ENCODE results near the gene PIK3IP1.
A peak's percentile ranks its signal among the peaks of the same experiment; 100 is the strongest.

PIK3IP1 gene

GRCh38 chr22:31334329-31334728 is 42.0 kb upstream of the PIK3IP1 start:
- no peak overlapping the region for H3K27ac ChIP-seq
- TF ChIP-seq CTCF (conservative IDR thresholded peaks at IDR 0.05) (no peak), ZFX (IDR thresholded peaks at IDR 0.05) (no peak)

DNA sequence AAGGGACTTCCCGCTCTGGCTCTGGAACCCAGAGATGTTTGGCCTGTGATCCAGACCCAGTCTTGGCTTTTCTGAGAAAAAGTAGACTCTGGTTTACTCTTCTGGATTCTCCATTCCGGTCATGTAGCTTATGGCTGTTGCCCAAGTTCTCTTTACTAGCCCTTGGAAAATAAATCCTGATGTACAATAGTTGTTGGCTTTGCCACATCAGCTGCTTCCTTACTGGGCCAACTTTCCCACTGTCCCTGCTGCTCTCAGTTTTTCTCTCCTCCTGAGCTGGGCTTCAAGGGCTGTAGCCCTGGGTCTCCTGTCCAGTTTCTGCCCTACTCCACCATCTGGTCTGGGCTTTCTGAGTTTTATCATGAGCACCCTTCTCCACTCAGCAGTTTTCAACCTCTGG is 41.4 kb upstream of the PIK3IP1 start:
- TF ChIP-seq CTCF (conservative IDR thresholded peaks at IDR 0.05) (no peak), ZFX (IDR thresholded peaks at IDR 0.05) (no peak)
- no peak overlapping the region for H3K27ac ChIP-seq

DNA sequence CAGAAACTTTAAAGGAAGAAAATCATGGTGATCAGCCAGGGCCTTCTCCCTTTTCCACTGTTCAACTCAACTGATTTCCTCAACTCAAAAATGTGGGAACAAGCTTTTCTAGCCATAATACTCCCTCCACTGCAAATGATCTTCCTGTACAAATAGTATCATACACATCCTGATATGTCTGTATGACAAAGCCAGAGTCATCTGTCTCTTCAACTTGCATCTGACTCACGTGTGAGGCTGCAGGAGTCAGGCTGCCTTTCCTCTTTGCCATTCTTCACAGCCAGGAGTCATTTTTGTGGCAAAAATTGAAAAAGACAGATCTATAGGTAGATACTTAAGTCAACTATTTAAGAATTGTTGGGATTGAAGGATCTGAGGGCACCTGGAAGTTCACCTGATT is 40.6 kb upstream of the PIK3IP1 start:
- H3K27ac ChIP-seq: no peak overlapping the region
- TF ChIP-seq CTCF (conservative IDR thresholded peaks at IDR 0.05) (no peak), ZFX (IDR thresholded peaks at IDR 0.05) (no peak)

- no peak for TF ChIP-seq CTCF (conservative IDR thresholded peaks at IDR 0.05)
- no peak for TF ChIP-seq ZFX (IDR thresholded peaks at IDR 0.05)
- H3K27ac ChIP-seq: no peak overlapping the region
Measured at GRCh38 chr22:31332010-31332409, 39.7 kb upstream of the PIK3IP1 start.

GRCh38 chr22:31329453-31330215 is 37.3 kb upstream of the PIK3IP1 start:
- H3K27ac ChIP-seq: no peak overlapping the region; the same call in 1 of the 2 replicates
- TF ChIP-seq CTCF (conservative IDR thresholded peaks at IDR 0.05) (no peak), ZFX (IDR thresholded peaks at IDR 0.05) (no peak)

DNA sequence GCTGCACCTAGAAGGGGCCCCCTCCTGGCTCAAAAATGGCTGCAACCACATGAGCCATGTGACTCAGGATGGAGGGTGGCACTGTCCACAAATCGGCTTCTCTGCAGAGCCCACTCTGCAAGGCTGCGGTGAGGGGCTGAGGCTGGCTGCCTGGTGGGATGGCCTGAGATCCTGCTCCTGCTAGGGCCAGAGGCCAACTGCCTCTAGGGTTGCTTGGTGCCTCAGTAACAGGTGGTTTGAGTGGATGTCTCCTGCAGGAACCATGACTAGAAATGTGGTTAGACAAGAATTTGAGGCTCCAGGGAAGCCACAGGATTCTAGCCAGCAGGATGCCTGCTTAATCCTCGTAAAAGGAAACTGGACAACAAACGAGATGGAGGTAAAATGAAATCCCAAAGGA is 36.7 kb upstream of the PIK3IP1 start:
- no peak for TF ChIP-seq ZFX (IDR thresholded peaks at IDR 0.05)
- no peak for TF ChIP-seq CTCF (conservative IDR thresholded peaks at IDR 0.05)
- H3K27ac ChIP-seq: peak overlapping the region; percentile 41

DNA sequence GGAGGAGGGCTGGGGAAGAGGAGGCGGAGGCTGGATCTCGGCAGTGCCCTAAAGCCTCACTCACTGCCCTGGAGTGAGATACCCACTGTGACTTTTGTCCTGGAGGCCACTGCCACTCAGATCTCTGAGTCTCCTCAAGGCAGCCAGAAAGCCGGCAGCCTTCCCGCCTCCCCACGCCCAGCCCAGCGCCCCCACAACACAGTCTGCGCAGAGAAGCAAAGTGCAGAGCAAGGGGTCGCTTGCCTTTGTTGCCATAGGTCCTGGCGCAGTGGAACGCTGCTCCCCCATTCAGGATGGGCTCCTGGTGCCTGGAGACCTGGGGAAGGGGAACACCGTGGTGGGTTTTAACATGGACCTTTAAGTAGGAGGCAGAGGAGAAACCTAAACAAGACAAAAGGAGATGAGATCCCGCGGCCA is 36.3 kb upstream of the PIK3IP1 start:
- peak overlapping the region; percentile 41 for H3K27ac ChIP-seq

More for the DNA sequence above, 36.3 kb upstream of the PIK3IP1 start:
- TF ChIP-seq CTCF (conservative IDR thresholded peaks at IDR 0.05): no peak
- TF ChIP-seq ZFX (IDR thresholded peaks at IDR 0.05): no peak
